NOMO-1 treated with DMSO at 0.1 percent for 48 hours (cell line): Measurements from ENCODE around the gene FAM241A.
"Not testable (repeated sequence)": the region's sequence is repeated elsewhere in the genome, so short reads cannot be mapped to it uniquely, and the experiment has no call there.

ENCODE experiments used
- DNase-seq: peaks from one replicate; lab custom pipeline; 2025; ENCODE audit not compliant: unreplicated experiment; lab: John Stamatoyannopoulos, UW

Gene FAM241A

DNA sequence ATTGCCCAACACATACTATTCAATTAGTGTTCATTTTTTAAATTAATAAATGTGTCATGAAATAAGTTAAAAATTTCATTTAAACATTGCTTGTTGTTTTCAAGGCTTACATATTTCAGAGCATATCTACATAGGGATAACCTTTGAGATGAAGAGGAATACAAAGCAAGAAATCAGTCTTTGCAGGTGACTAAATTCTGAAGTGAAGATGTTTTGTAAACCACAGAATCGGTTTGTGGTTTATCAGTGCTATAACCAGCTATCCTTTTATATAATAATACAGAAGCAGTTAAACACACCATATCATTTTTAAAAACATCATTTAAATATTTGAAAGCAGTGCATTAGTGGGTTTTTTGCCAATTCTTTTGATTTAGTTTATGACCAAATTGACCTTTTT is 26.9 kb downstream of the FAM241A start:
- DNase-seq, result no peak

DNA sequence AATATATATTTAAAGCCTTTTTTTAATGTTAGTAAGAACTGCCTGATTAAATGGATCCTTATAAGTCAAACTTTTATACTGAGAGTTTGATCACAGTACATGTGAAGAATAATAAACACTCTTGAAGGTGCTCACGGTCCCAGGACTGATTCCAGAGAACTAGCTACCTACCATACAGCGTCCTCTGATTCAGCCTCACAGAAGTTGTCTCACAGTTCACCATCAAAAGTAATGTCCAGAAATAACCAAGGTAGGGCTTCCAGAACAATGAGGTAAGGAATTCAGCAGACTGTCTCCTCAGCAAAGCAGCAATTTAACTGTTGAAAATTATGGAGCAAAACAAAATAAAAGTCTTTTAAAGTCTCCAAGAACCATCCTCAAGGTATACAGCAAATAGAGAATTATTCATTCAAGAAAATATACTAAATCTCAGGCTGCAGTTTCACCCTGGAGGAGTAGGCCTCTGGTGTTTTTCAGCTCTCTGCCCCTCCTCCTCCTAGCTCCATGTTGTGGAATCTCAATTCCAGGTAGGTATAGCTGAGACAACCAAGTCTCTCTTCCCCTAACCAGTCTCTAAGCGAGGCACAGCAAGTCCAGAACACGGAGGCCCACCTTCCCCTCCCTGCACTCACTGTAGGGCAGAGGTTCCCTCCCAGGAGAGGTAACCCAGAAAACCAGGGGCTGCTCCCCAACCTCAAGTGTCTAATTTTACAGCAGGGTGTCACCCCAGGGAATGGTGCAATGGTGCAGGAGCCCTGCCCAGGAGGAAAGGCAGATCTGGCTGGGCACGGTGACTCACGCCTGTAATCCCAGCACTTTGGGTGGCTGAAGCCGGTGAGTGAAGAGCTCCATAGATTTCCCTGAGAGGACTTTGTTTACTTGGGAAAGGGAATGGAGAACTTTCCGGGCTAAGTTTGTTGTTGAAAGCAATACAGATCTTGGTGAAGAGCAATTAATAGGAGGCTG is 28.6 kb downstream of the FAM241A start:
- no peak for DNase-seq

DNA sequence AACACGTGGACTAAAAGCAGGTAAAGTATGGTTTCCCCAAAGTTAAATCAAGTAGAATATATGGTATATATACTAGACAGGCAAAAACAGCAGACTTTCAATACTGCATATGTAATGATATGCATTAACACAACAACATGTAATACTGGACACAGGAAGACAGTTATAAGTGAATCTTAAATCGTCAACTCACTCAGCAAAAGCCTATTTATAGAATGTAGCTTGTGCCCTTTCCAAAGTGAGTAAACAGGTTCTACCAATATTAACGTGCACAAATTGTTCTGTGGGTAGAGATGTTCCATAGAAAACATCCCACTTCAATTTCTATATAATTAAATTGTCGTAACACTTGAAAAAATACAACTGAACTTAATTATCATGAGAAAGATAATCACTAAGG is 30.6 kb downstream of the FAM241A start:
- DNase-seq, result no peak

DNA sequence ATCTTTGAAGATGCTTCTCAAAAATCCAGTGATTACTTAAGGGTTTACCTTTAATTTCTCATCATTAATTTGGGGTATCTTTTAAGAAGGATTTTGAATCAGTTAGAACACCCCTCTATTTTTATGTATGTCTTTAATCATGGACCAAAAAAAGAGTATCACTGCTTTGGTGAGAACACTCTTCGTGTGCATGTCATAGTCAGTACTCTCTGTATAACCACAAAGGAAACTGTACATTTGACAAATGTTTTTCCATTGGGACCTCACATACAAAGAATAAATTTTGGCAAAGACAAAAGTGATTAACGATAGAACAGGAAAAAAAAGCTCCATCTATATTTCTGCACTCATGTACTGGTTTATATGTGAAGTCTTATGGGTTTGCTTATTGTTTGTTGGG is 31.3 kb downstream of the FAM241A start:
- DNase-seq, result no peak

DNA sequence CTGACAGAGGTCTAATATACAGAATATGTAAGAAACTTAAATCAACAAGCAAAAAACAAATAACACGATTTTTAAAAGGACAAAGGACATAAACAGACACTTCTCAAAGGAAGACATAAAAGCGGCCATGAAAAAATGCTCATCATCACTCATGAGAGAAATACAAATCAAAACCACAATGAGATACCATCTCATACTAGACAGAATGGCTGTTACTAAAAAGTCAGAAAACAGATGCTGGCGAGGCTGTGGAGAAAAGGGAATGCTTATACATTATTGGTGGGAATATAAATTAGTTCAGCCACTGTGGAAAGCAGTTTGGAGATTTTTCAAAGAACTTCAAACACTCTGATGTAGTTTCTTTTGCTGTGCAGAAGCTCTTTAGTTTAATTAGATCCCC is 33.5 kb downstream of the FAM241A start:
- not testable (repeated sequence) for DNase-seq

DNA sequence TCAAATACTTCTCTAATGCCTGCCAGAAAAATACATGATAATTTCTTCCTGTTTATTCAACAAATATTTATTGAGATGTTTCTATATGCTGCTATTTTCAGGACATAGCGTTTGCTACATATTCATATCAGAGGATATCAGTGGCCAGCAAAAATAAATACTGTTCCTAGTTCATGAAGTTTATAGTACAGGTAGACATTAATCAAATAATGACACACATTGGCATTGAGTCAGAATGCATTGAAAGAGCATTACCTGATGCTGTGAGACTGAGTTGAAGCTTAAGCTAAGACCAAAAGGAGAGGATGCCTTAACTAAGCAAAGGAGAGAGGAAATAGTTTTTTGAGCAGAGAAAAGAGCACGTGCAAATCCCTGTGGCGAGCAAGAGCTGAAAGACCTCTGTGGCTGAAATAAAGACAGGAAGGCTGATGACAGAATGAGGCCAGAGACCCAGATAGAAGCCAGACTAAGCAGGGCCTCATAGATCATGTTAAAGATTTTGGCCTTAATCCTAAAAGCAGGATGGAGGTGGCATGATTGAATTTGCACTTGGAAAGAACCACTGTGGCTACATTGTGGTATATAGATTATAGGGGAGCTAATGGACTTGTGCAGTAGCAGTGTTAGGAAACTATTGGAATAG is 36.2 kb downstream of the FAM241A start:
- DNase-seq, result no peak

DNA sequence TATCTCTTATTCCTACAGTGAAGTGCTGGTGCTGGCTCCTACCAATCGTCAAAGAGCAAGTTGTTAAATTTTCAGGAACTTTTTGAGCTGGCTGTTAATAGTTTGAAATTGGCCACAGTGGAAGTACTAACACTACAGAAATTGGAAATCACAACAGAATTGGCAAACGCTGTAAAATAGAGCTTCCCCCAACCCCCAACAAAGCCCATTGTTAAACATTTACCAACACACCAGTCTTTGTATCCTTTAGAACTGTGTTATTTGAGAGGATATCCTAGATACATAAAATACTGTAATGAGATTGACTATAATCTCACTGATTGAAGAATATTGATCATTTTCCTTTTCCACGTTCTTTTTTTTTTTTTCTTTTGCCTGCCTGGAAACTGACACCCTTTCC is 37.4 kb downstream of the FAM241A start:
- no peak for DNase-seq

DNA sequence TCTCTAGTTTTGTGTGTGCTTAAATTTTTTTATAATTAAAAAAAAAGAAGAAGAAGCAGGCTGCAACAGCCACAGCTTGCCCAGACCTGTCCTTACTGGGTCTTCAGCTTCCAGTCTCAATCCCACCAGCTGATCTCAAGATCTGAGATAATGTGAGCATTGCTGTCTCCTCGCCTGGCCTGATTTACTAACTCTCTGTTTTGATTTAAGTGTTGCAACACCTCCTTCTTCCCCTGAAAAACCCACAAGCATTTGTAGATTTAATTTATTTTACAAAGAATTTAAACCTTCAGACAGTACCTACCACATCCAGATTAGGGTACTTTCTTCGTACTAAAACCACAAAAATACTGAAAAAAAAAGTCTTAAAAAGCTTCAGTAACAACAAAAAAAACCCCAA is 38.0 kb downstream of the FAM241A start:
- peak; percentile 61 for DNase-seq

DNA sequence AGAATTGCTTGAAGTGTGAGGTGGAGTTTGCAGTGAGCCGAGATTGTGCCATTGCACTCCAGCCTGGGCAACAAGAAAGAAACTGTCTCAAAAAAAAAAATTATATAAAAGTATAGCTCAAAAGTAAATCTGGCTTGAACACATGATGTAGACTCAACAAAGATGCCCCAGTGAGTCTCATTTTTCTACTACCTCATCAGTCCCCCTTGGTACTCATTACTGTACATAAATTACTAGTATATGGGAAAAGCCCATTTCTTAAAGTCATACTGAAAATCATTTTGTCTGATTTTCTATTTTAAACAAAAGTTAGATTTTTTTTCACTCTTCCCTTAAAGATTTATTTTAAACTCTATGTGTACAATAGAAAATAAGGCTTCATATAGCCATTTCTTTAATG is 39.2 kb downstream of the FAM241A start:
- DNase-seq, result no peak

DNA sequence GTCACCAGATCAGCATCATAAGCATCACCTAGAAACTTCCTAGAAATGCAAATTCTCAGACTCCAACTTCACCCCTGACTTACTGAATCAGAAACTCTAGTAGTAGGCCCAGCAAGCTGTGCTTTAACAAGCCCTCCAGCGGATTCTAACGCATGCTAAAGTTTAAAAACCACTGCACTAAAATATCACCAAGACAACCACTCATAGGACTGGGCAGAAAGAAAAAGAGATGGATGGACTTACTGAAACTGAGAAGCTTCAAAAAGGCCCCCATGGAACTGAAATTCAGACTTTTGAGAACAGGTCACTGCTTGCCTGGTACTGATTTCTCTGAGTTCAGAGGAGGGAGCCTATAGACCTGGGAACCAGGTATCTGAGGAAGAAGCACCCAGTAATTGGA is 40.1 kb downstream of the FAM241A start:
- DNase-seq, result no peak

DNA sequence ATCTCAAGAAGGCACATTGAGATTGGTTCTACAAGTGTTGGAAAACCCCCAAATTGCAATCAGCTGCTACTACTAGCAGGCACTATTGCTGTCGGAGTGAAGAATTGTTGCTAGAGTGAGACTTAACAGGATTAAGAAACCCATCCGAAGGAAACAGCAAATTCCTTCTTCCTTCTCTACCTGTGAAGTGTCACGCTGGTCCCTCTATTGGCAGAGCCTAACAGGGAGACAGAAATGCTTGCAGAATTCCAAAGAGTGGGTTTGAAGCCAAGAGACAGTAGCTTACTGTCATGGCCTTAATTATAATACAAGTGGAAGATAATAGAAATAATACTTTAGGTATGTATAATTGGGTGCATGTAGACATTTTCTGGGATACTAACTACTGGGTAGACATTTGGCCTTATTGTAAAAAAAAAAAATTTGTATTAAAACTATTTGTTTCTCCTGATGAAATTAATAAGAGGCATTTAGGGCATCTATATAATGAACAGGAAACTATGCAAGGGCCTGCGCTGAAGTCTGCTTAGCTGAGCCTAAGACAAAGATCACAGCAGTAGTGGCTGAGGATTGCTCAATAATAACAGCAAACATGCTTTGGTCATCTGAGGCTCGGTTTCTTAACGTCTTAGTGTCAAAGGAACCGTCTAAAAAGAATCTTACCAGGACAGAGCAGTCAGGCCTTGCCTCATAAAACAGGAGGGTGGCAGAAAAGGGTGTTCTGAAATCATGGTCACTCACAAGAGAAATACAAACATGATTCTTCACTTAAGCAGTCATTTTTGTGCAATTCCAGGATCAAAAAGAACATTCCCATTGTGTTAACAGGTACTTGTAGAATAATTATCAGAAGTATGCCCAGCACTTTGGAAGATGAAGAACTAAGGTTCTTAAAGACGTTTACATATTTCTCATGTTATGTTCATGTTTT is 40.8 kb downstream of the FAM241A start:
- DNase-seq, result peak; percentile 85

DNA sequence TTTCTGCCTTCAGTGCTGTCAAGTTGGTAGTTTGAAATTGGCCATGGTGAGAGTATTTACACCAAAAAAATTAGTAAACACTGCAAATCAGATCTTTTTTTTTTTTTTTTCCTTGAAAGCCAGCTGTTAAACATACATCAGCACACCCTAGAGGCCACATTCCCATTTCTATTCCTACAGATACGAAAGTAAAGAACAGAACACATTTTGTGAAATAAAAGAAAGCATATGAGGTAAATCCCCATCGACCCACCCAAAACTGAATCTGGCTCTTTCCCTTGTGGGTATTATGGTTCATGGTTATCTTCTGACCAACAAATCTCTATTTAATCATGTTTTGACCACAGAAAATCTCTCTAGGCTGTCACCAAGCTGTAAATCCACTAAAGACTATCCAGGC is 44.5 kb downstream of the FAM241A start:
- no peak for DNase-seq

DNA sequence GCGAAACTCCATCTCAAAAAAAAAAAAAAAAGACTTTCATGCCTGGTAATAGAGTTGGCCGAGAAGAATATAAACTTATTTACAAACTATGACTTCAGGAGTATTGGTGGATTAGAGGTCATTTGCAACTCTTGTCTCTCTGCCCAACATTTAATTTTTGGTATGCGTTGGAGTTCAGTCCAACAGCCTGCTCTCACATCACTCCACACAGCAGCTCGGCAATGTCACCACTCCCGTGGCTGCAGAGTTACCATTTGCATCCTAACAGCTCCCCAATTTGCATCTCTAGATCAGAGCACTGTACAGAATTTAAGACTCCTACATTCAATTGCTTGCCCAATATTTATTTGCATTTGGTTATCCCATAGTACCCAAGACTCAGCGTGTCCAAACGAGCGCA is 45.4 kb downstream of the FAM241A start:
- no peak for DNase-seq

DNA sequence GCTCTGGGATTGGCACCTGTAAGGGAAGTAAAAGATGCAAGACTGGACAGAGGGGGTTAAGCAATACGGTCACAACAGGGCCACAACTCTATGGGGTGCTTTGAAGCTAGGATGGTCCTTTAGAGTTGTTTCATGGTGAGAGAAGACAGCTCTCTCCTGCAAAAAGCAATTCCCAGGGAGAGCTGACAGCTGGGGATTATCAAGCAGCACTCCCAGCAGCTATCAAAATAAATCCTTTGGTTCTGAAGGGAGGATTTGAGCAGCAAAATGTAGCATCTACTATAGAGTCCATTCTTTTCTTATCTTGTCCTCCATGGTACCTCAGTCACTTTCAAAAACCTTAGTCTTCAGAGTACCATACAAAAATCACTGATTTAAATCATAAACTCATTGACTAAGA is 51.2 kb downstream of the FAM241A start:
- DNase-seq, result no peak

DNA sequence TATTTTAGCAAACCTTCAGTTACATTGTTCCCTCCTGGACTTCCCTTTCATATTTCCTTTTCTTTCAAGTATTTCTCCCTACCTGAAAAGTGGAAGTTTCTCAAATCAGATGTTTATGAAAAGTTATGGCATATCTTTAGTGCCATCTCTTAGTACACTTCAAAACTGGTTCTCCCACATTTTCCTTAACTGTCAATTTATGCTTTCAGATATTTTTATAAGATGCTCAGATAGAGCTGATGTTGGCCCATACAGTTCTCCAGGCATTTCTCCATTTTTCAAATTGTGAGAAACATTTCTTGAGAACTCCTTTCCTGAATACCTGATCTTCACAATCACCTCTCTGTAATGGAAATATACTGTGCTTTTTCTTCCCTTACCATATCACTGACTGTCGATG is 53.8 kb downstream of the FAM241A start:
- DNase-seq, result no peak

DNA sequence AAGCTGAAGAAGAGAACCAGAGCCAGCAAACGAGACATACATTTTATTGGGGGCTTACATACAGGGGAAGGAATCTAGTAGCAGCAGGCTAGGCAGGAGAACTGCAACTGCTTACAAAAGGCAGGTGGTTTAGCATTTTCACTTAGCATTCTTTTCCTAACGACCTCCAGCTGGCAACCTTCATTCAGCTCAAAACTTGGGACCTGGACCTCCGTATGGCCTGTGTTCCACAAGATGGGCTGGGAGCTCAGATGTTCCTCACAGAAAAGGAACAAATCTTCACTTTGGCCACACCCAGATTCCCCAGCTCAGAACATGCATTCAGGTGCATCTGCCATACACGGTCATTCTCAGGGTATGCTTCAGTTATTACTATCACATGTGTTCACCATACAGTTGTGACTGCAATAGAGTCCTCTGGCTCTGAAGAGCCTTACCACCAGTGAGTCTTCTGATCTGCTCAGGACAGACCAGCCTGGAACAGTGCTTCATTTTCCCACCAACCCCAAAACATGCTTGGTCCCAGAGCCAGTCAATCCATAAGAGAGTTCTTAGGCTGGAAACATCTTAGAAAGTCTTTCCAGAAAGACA is 56.8 kb downstream of the FAM241A start:
- no peak for DNase-seq

DNA sequence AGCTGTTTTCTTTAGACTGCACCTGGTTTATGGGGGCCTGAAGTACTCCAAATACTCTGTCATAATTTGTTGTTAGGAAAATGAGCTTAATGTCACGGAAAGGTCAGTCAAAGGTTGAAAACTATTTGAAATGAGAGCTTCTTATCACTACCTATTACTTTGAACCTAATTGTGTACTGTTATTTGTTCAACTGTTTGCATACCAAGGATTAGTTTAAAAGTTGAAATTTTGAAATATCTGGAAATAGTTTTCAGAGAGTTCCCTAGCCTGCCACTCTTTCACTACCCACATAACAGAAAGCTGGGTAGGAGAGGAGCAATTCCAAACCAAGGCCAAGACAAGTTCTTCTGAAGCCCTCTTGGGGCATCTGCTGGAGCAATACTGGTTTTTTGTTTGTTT is 58.3 kb downstream of the FAM241A start:
- DNase-seq, result no peak

DNA sequence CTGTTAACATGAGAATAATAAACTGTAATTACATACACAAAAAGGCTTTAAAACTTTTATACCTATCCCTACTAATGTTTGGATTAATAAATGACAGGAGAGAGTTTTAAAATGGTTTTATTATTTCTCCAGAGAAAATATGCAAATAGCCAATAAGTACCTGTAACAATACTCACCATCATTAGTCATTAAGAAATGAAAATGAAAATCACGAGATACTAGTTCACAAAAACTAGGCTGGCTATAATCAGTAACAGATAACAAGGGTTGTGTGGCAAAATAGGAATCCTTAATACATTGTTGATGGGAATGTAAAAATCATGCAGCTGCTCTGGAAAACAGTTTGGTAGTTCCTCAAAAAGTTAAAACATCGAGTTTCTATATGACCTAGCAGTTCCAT is 61.2 kb downstream of the FAM241A start:
- peak; percentile 8 for DNase-seq

DNA sequence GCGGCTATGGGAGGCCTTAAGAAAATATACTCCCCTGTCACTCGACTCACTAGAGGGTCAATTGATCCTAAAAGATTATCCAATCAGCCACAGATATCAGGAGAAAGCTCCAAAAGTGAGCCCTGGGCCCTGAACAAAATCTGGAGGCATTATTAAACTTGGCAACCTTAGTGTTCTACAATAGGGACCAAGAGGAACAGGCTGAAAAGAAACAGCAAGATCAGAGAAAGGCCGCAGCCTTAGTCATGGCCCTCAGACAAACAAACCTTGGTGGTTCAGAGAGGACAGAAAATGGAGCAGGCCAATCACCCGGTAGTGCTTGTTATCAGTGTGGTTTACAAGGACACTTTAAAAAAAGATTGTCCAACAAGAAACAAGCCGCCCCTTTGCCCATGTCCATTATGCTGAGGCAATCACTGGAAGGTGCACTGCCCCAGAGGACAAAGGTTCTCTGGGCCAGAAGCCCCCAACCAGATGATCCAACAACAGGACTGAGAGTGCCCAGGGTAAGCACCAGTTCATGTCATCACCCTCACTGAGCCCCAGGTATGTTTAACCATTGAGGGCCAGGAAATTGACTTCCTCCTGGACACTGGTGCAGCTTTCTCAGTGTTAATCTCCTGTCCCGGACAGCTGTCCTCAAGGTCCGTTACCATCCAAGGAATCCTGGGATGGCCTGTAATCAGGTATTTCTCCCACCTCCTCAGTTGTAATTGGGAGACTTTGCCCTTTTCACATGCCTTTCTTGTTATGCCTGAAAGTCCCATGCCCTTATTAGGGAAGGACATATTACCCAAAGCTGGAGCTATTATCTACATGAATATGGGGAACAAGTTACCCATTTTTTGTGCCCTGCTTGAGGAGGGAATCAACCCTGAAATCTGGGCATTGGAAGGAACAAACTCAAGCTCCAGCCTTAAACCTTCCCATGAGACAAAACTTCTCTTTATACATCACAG is 63.2 kb downstream of the FAM241A start:
- not testable (repeated sequence) for DNase-seq

DNA sequence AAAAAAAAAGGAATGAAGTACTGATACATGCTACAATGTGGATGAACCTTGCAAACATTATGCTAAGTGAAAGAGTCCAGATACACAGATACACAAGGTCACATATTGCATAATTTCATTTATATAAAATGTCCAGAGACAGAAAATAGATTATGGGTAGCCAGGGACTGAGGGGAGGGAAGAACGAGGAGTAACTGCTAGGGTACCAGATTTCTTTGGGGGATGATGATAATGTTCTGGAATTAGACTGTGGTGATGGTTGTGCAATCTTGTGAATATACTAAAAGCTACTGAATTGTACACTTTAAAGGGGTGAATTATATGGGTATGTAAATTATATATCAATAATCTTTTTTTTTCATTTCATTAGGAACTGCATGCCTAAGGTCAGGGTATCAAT is 65.5 kb downstream of the FAM241A start:
- DNase-seq, result no peak
